HepG2 (cell line): ENCODE measurements around the gene UBE2H. TPM values are rescaled to one million over a fixed set of nuclear protein-coding genes. Genes with fewer than 3 reads are reported as not detected.

Experiments
- BCLAF1 ChIP-seq: fragments of 450-650 bp; IDR thresholded peaks from 2 replicates; pipeline ENCODE4 v1.6.1; 2017; ENCODE audit warnings: mild to moderate bottlenecking
- KMT2A ChIP-seq: sonication (generic); formaldehyde crosslinking; IDR thresholded peaks from 2 replicates; pipeline ENCODE4 v1.4.0; 2020; ENCODE audit warnings: missing genetic modification reagents
- LRRFIP1 ChIP-seq: sonication (generic); formaldehyde crosslinking; conservative IDR thresholded peaks from 2 replicates; pipeline ENCODE4 v1.4.0; 2020; ENCODE audit warnings: missing genetic modification reagents
- MED8 ChIP-seq: sonication (generic); formaldehyde crosslinking; IDR thresholded peaks from 2 replicates; pipeline ENCODE4 v1.8.1; 2023; ENCODE audit warnings: mild to moderate bottlenecking, missing genetic modification reagents; ENCODE audit not compliant: insufficient replicate concordance
- MNT ChIP-seq: fragments of 450-650 bp; IDR thresholded peaks from 2 replicates; pipeline ENCODE4 v1.6.1; 2016
- NFRKB ChIP-seq: fragments of 450-650 bp; IDR thresholded peaks from 2 replicates; pipeline ENCODE4 v1.6.1; 2017
- PAX8 ChIP-seq: sonication (generic); formaldehyde crosslinking; IDR thresholded peaks from 2 replicates; pipeline ENCODE4 v1.8.0; 2022; ENCODE audit warnings: mild to moderate bottlenecking, missing genetic modification reagents, borderline replicate concordance
- PCBP2 ChIP-seq: fragments of 200-400 bp; formaldehyde crosslinking; optimal IDR thresholded peaks from 2 replicates; pipeline ENCODE3; 2018; ENCODE audit warnings: low read length, low read depth; ENCODE audit not compliant: poor library complexity, severe bottlenecking
- REST ChIP-seq, 2 experiments: IDR thresholded peaks; 2 replicates each; pipeline ENCODE4 v1.6.1; 2011 to 2012; ENCODE audit warnings: low read length in 2 of 2, borderline replicate concordance in 1 of 2, low read depth in 1 of 2, mild to moderate bottlenecking in 1 of 2, moderate library complexity in 1 of 2
- SP4 ChIP-seq: sonication (generic); formaldehyde crosslinking; IDR thresholded peaks from 2 replicates; pipeline ENCODE4 v1.8.1; 2023; ENCODE audit warnings: mild to moderate bottlenecking, missing genetic modification reagents
- ZFP91 ChIP-seq: sonication (generic); formaldehyde crosslinking; IDR thresholded peaks from 2 replicates; pipeline ENCODE4 v1.9.0; 2022; ENCODE audit warnings: missing genetic modification reagents, mild to moderate bottlenecking, borderline replicate concordance
- ZNF44 ChIP-seq: sonication (generic); formaldehyde crosslinking; IDR thresholded peaks from 2 replicates; pipeline ENCODE4 v1.5.1; 2020; ENCODE audit warnings: mild to moderate bottlenecking, missing genetic modification reagents
- ZNF770 ChIP-seq: sonication (generic); formaldehyde crosslinking; IDR thresholded peaks from 2 replicates; pipeline ENCODE4 v1.5.0; 2020; ENCODE audit warnings: mild to moderate bottlenecking, missing genetic modification reagents
- polyA plus RNA-seq, 8 experiments: library from polyadenylated mRNA; depleted of rRNA in 3 of 8; stranded (reverse) in 7 of 8; unstranded in 1 of 8; fragments of >200 nt; fragmentation: Illumina TruSeq in 4 of 8; extraction: Trizol in 4 of 8; gene quantifications; 2 replicates each; pipeline versions ENCODE4 v1.2.1 to v1.2.3, GENCODE V29; 2011 to 2016; ENCODE audit warnings: low read depth in 4 of 8, missing spikeins in 1 of 8, mixed read lengths in 1 of 8; ENCODE audit not compliant: insufficient read depth in 1 of 8
- total RNA-seq, 5 experiments: library from RNA; depleted of rRNA; stranded (reverse); fragments of >200 nt; fragmentation: Illumina TruSeq; extraction: Trizol; gene quantifications; 2 replicates each; pipeline ENCODE4 v1.2.3, GENCODE V29; 2016; ENCODE audit warnings: low read depth in 1 of 5

UBE2H gene
- total and polyA plus RNA-seq, 2 of the 13 experiments (the other 11 are each of a cell fraction or from before 2014, with no cell fraction given) = 15.5 to 40.1 TPM

GRCh38 chr7:129799350-129799955 lies 153.3 kb downstream of the UBE2H start (continued):
- TF ChIP-seq PCBP2 (no peak), LRRFIP1 (no peak), SP4 (CRISPR knock-in tag) (no peak), MED8 (CRISPR knock-in tag) (no peak), ZNF770 (CRISPR knock-in tag) (no peak), PAX8 (CRISPR knock-in tag) (no peak), ZFP91 (CRISPR knock-in tag) (no peak), ZNF44 (CRISPR knock-in tag) (no peak), BCLAF1 (no peak), KMT2A (no peak), NFRKB (no peak), REST (IDR thresholded peaks at IDR 0.05; ENCODE audit: borderline replicate concordance in 1 of 2, low read depth in 1 of 2, low read length in 2 of 2) (no peak), MNT (no peak)
